K562 (cell line): ENCODE results near the gene TENM4. TPM values are rescaled to one million over a fixed set of nuclear protein-coding genes. Genes with fewer than 3 reads are reported as not detected.

Experiments used
- ATAC-seq: fragments of 200-7000 bp; cut with Tn5 transposase; 3 replicates; pipeline ENCODE4 v1.9.1; 2020; ENCODE audit warnings: moderate library complexity
- BruUV-seq: library from RNA; stranded (reverse); fragments of 400-500 nt; replicated peaks from 2 replicates; lab custom pipeline; 2021; lab: Mats Ljungman, UMichigan
- CTCF ChIA-PET: fragments of 300-600 bp; formaldehyde crosslinking; extraction: SDS; loops from one replicate; lab custom pipeline; 2021; ENCODE audit warnings: low intra/inter-chr PET ratio; lab: Yijun Ruan, JAX
- POLR2A ChIA-PET: fragments of 300-600, 350-650 bp; sonication (Branson Sonifier 250); formaldehyde crosslinking; extraction: SDS; loops from one replicate; lab custom pipeline; 2021; ENCODE audit warnings: antibody characterized with exemption, inconsistent platforms; lab: Yijun Ruan, JAX
- DNase-seq, 4 experiments: peaks; one replicate each; pipeline versions ENCODE4 v3.0.0 to v3.0.0-alpha.2; 2011 to 2018; ENCODE audit warnings: low spot score in 3 of 4, mixed read lengths in 3 of 4; ENCODE audit errors: extremely low read depth in 1 of 4
- FAIRE-seq: peaks from 2 replicates; lab custom pipeline; 2011; peaks lifted over from hg19 to GRCh38; lab: Jason Lieb, UNC
- H2AFZ ChIP-seq: 2 replicates; pipeline ENCODE4 v1.6.0; 2011; ENCODE audit warnings: low read depth, low read length, control low read depth, inconsistent platforms
- H3K27ac ChIP-seq: fragments of 200-600 bp; 3 replicates; pipeline ENCODE4 v1.8.0; 2011; ENCODE audit warnings: low read depth, mild to moderate bottlenecking, control low read depth, inconsistent platforms, low read length, moderate library complexity, mixed read lengths; ENCODE audit errors: extremely low read depth
- H3K27me3 ChIP-seq, 2 experiments: fragments of 300-600 bp in 1 of 2; 2 replicates in 1 of 2; 3 replicates in 1 of 2; pipeline versions ENCODE4 v1.6.0 to v1.8.0; 2011; ENCODE audit warnings: inconsistent platforms in 2 of 2, low read length in 2 of 2, mild to moderate bottlenecking in 1 of 2, mixed read lengths in 1 of 2, moderate library complexity in 1 of 2; ENCODE audit not compliant: control insufficient read depth in 2 of 2, insufficient read depth in 2 of 2
- H3K36me3 ChIP-seq: fragments of 300-600 bp; 3 replicates; pipeline ENCODE4 v1.8.0; 2011; ENCODE audit warnings: mild to moderate bottlenecking, low read length, inconsistent platforms; ENCODE audit not compliant: control insufficient read depth, insufficient read depth
- H3K4me1 ChIP-seq, 2 experiments: fragments of 200-600 bp in 1 of 2; replicated peaks in 1 of 2; 2 replicates in 1 of 2; 3 replicates in 1 of 2; pipeline versions ENCODE4 v1.5.1 to v1.8.0; 2011; ENCODE audit warnings: inconsistent platforms in 2 of 2, low read length in 2 of 2, mild to moderate bottlenecking in 1 of 2, mixed read lengths in 1 of 2, moderate library complexity in 1 of 2; ENCODE audit not compliant: control insufficient read depth in 2 of 2, insufficient read depth in 2 of 2
- H3K4me2 ChIP-seq: 2 replicates; pipeline ENCODE4 v1.6.1; 2011; ENCODE audit warnings: low read length, control low read depth, inconsistent platforms, mixed read lengths; ENCODE audit not compliant: insufficient read depth
- H3K4me3 ChIP-seq: fragments of 200-600 bp; sonication (generic), shearing (Covaris generic); 2 replicates; pipeline ENCODE4 v1.5.1; 2016; ENCODE audit warnings: control low read depth, inconsistent platforms
- H3K79me2 ChIP-seq: fragments of 200-600 bp; 3 replicates; pipeline ENCODE4 v1.8.0; 2011; ENCODE audit warnings: low read length, inconsistent platforms; ENCODE audit not compliant: control insufficient read depth, insufficient read depth
- H3K9ac ChIP-seq, 2 experiments: 2 replicates each; pipeline versions ENCODE4 v1.6.0 to v1.6.1; 2011; ENCODE audit warnings: low read depth in 2 of 2, low read length in 2 of 2, control low read depth in 1 of 2, inconsistent platforms in 1 of 2, mild to moderate bottlenecking in 1 of 2, mixed read lengths in 1 of 2; ENCODE audit not compliant: insufficient read depth in 1 of 2
- H3K9me1 ChIP-seq: one replicate; pipeline ENCODE4 v1.6.0; 2011; ENCODE audit warnings: inconsistent platforms, mild to moderate bottlenecking, low read length, moderate library complexity; ENCODE audit not compliant: control insufficient read depth, insufficient read depth
- H3K9me3 ChIP-seq: replicated peaks from 2 replicates; pipeline ENCODE4 v1.5.1; 2011; ENCODE audit warnings: low read depth, low read length, inconsistent platforms; ENCODE audit not compliant: control insufficient read depth, insufficient read depth
- H4K20me1 ChIP-seq: replicated peaks from 2 replicates; pipeline ENCODE4 v1.6.1; 2011; ENCODE audit warnings: low read length, inconsistent platforms, mixed read lengths; ENCODE audit not compliant: control insufficient read depth, insufficient read depth
- ARID2 ChIP-seq: fragments of 450-650 bp; IDR thresholded peaks from 2 replicates; pipeline ENCODE4 v1.6.1; 2017; ENCODE audit warnings: antibody characterized with exemption, mild to moderate bottlenecking
- NCOA1 ChIP-seq: fragments of 450-650 bp; IDR thresholded peaks from 2 replicates; pipeline ENCODE4 v1.6.1; 2016; ENCODE audit warnings: low read depth
- ZC3H11A ChIP-seq: IDR thresholded peaks from 2 replicates; pipeline ENCODE4 v1.6.1; 2012; ENCODE audit warnings: low read depth, low read length, improper control_type of control experiment
- ZNF143 ChIP-seq: sonication (generic); formaldehyde crosslinking; IDR thresholded peaks from 2 replicates; pipeline ENCODE4 v1.9.0; 2022; ENCODE audit warnings: mild to moderate bottlenecking, missing genetic modification reagents
- ZNF23 ChIP-seq: fragments of 250-450 bp; sonication (Bioruptor Pico); IDR thresholded peaks from 2 replicates; pipeline ENCODE4 v1.4.0; 2020; ENCODE audit warnings: mild to moderate bottlenecking
- ZNF282 ChIP-seq: sonication (generic); formaldehyde crosslinking; IDR thresholded peaks from 2 replicates; pipeline ENCODE4 v1.8.1; 2023; ENCODE audit warnings: missing genetic modification reagents
- in situ Hi-C: fragments of 300-500 bp; cut with MboI; formaldehyde crosslinking; loops from 4 replicates; pipeline ENCODE4 v1.15.0; 2018; ENCODE audit warnings: inconsistent platforms, mixed read lengths
- intact Hi-C: fragments of 100-400 bp; cut with micrococcal nuclease; formaldehyde crosslinking; loops from 2 replicates; pipeline ENCODE4 v1.14.2; 2022
- polyA plus RNA-seq, 8 experiments: library from polyadenylated mRNA; depleted of rRNA in 4 of 8; stranded (reverse) in 5 of 8; unstranded in 3 of 8; fragments of >200 nt; fragmentation: Nextera tagmentation in 2 of 8; fragmentation: Illumina TruSeq in 1 of 8; extraction: Ambion mirVana in 2 of 8; extraction: Trizol in 1 of 8; gene quantifications; 2 replicates each; pipeline versions ENCODE4 v1.2.1 to v1.2.3, GENCODE V29; 2011 to 2014; ENCODE audit warnings: inconsistent platforms in 1 of 8, missing spikeins in 1 of 8
- total RNA-seq, 7 experiments: library from RNA; depleted of rRNA in 6 of 7; stranded (reverse); fragments of >200 nt in 6 of 7; fragmentation: Illumina TruSeq in 2 of 7; extraction: Trizol in 2 of 7; gene quantifications; 2 replicates each; pipeline versions ENCODE4 v1.2.1 to v1.2.3, GENCODE V29; 2011 to 2021; ENCODE audit warnings: low replicate concordance in 1 of 7
- TF ChIP-seq, protein P1 (sequence below): fragments of 250-450 bp; sonication (Bioruptor Pico); IDR thresholded peaks from 2 replicates; pipeline ENCODE4 v1.8.0; 2021; ENCODE audit warnings: moderate library complexity, mild to moderate bottlenecking, inconsistent platforms
- TF ChIP-seq, protein P2 (sequence below): sonication (generic); formaldehyde crosslinking; IDR thresholded peaks from 2 replicates; pipeline ENCODE4 v1.8.1; 2023; ENCODE audit warnings: mild to moderate bottlenecking, missing genetic modification reagents
- TF ChIP-seq, protein P3 (sequence below): fragments of 450-650 bp; IDR thresholded peaks from 2 replicates; pipeline ENCODE4 v1.6.1; 2016; ENCODE audit warnings: low read depth, mild to moderate bottlenecking, moderate library complexity

The TENM4 gene
- total and polyA plus RNA-seq, 9 of the 15 experiments (the other 6 are each of a cell fraction or from before 2014, with no cell fraction given): 0.16 TPM; not detected in 8

DNA sequence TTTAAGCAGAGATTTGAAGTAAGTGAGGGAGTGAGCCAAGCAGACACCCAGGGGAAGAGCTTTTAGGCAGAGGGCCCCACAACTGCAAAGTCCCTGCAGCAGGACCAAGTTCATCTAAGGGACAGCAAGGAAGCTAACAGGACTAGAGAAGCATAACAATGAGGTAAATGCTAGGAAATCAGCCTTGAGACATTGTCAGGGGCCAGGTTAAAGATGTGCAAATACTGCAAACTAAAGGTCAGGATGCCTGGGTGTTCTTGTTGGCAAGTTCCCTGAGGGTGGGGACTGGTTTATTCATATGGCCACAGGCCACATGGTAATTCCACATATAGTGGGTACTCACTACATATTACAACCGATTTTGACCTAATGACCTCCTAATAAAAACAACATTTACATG, 467.0 kb downstream of the TENM4 start (continued):
- no peak for TF ChIP-seq ARID2
- TF ChIP-seq, protein P1, sequence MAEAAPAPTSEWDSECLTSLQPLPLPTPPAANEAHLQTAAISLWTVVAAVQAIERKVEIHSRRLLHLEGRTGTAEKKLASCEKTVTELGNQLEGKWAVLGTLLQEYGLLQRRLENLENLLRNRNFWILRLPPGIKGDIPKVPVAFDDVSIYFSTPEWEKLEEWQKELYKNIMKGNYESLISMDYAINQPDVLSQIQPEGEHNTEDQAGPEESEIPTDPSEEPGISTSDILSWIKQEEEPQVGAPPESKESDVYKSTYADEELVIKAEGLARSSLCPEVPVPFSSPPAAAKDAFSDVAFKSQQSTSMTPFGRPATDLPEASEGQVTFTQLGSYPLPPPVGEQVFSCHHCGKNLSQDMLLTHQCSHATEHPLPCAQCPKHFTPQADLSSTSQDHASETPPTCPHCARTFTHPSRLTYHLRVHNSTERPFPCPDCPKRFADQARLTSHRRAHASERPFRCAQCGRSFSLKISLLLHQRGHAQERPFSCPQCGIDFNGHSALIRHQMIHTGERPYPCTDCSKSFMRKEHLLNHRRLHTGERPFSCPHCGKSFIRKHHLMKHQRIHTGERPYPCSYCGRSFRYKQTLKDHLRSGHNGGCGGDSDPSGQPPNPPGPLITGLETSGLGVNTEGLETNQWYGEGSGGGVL (CRISPR knock-in tag): no peak
- TF ChIP-seq ZNF23 (CRISPR knock-in tag): no peak
- no peak for TF ChIP-seq NCOA1
- TF ChIP-seq, protein P2, sequence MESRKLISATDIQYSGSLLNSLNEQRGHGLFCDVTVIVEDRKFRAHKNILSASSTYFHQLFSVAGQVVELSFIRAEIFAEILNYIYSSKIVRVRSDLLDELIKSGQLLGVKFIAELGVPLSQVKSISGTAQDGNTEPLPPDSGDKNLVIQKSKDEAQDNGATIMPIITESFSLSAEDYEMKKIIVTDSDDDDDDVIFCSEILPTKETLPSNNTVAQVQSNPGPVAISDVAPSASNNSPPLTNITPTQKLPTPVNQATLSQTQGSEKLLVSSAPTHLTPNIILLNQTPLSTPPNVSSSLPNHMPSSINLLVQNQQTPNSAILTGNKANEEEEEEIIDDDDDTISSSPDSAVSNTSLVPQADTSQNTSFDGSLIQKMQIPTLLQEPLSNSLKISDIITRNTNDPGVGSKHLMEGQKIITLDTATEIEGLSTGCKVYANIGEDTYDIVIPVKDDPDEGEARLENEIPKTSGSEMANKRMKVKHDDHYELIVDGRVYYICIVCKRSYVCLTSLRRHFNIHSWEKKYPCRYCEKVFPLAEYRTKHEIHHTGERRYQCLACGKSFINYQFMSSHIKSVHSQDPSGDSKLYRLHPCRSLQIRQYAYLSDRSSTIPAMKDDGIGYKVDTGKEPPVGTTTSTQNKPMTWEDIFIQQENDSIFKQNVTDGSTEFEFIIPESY (CRISPR knock-in tag): no peak
- TF ChIP-seq, all 486 proteins: peak for 0

DNA sequence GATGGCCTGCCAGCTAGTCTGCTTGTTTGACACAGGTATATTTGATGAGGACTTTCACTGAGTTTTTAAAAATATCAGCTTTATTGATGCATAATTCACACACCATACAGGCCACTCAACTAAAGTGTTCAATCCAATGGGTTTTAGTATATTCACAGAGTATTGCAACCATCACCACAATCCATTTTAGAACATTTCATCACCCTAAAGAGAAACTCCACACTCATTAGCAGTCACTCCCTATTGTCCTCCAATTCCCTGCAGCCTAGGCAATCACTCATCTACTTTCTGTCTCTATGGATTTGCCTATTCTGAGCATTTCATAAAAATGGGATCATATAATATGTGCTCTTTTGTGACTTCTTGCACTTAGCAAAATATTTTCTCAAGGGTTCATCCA, 468.2 kb downstream of the TENM4 start:
- no peaks in the 10 kb centered on the region for H3K27me3 ChIP-seq
- H3K9me1 ChIP-seq: no peaks in the 10 kb centered on the region
- CTCF ChIA-PET: no interaction called here
- no peak overlapping the region for H3K4me3 ChIP-seq
- BruUV-seq: no TSS peak
- H3K4me1 ChIP-seq: no peaks in the 10 kb centered on the region
- H2AFZ ChIP-seq: no peak overlapping the region
- no peak for ATAC-seq
- TF ChIP-seq ZNF282 (no peak), ZNF143 (CRISPR knock-in tag) (no peak), ZC3H11A (no peak)
- TF ChIP-seq, protein P3, sequence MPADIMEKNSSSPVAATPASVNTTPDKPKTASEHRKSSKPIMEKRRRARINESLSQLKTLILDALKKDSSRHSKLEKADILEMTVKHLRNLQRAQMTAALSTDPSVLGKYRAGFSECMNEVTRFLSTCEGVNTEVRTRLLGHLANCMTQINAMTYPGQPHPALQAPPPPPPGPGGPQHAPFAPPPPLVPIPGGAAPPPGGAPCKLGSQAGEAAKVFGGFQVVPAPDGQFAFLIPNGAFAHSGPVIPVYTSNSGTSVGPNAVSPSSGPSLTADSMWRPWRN: no peak
- H3K36me3 ChIP-seq: no peaks in the 10 kb centered on the region
- no peaks in the 10 kb centered on the region for H3K9me3 ChIP-seq
- no peaks in the 10 kb centered on the region for H4K20me1 ChIP-seq
- no peaks in the 10 kb centered on the region for H3K79me2 ChIP-seq
- POLR2A ChIA-PET: no interaction called here
- DNase-seq: no peak
- H3K27ac ChIP-seq: no peak overlapping the region
- no peak overlapping the region for H3K9ac ChIP-seq
- intact Hi-C loops: no loop called here
- FAIRE-seq: no peak
- no peak overlapping the region for H3K4me2 ChIP-seq
- in situ Hi-C loops: no loop called here
